Type B pancreatic cell (in vitro differentiated cells): ENCODE data around the gene C6orf136. TPM values are rescaled to one million over a fixed set of nuclear protein-coding genes. Genes with fewer than 3 reads are reported as not detected.
A peak's percentile ranks its signal among the peaks of the same experiment; 100 is the strongest.
"Not testable (repeated sequence)": the region's sequence is repeated elsewhere in the genome, so short reads cannot be mapped to it uniquely, and the experiment has no call there.

ENCODE experiments used
- DNase-seq: peaks from one replicate; pipeline ENCODE4 v3.0.0; 2021; ENCODE audit warnings: mixed read lengths; ENCODE audit not compliant: unreplicated experiment; ENCODE audit errors: extremely low spot score
- H3K27ac Mint-ChIP-seq: 2 replicates; pipeline ENCODE4 v1.8.0; 2021; ENCODE audit warnings: mild to moderate bottlenecking, mixed read lengths
- H3K27me3 Mint-ChIP-seq: 2 replicates; pipeline ENCODE4 v1.8.0; 2021; ENCODE audit warnings: mixed read lengths
- H3K36me3 Mint-ChIP-seq: 2 replicates; pipeline ENCODE4 v1.8.0; 2021; ENCODE audit warnings: mixed read lengths
- H3K4me1 Mint-ChIP-seq: one replicate; pipeline ENCODE4 v1.8.0; 2021; ENCODE audit warnings: mixed read lengths; ENCODE audit not compliant: unreplicated experiment
- H3K4me3 Mint-ChIP-seq: 2 replicates; pipeline ENCODE4 v1.8.0; 2021; ENCODE audit warnings: mild to moderate bottlenecking, mixed read lengths
- H3K9me3 Mint-ChIP-seq: 2 replicates; pipeline ENCODE4 v1.8.0; 2021; ENCODE audit warnings: mixed read lengths
- total RNA-seq: library from RNA; stranded (reverse); gene quantifications from 2 replicates; pipeline ENCODE4 v1.2.1, GENCODE V29; 2021; ENCODE audit warnings: low replicate concordance
- TF ChIP-seq, protein P1 (sequence below): fragments of 200-600 bp; sonication (generic); conservative IDR thresholded peaks from 2 replicates; pipeline ENCODE4 v1.5.0; 2021; ENCODE audit warnings: antibody characterized with exemption, mild to moderate bottlenecking

C6orf136 gene
- total RNA-seq, 1 donor from 2014 or later, result 16.0 TPM

DNA sequence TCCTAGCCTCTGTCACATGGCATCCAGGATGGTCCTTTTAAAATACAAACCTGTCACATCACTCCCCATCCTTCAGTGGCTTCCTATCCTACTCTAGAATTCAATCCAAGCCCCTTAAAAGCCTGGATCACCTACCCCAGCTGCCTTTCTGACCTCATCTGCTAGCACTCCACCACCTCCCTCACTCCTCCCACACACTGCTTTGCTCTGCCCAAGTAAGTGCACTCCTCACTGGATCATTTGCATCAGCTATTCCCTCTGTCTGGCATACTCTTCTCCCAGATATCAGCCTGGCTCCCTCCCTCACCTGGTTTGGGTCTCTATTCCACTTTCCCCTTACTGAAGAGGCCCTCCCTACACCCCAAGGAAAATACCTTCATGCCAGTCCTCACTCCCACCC is 10.5 kb downstream of the C6orf136 start:
- Mint-ChIP-seq H3K9me3 (no peaks in the 10 kb centered on the region), H3K4me3 (no peak overlapping the region), H3K27ac (no peak overlapping the region), H3K36me3 (peaks cover 20% of the 10 kb centered on the region), H3K27me3 (no peaks in the 10 kb centered on the region), H3K4me1 (no peaks in the 10 kb centered on the region)
- no peak for DNase-seq
- TF ChIP-seq, protein P1, sequence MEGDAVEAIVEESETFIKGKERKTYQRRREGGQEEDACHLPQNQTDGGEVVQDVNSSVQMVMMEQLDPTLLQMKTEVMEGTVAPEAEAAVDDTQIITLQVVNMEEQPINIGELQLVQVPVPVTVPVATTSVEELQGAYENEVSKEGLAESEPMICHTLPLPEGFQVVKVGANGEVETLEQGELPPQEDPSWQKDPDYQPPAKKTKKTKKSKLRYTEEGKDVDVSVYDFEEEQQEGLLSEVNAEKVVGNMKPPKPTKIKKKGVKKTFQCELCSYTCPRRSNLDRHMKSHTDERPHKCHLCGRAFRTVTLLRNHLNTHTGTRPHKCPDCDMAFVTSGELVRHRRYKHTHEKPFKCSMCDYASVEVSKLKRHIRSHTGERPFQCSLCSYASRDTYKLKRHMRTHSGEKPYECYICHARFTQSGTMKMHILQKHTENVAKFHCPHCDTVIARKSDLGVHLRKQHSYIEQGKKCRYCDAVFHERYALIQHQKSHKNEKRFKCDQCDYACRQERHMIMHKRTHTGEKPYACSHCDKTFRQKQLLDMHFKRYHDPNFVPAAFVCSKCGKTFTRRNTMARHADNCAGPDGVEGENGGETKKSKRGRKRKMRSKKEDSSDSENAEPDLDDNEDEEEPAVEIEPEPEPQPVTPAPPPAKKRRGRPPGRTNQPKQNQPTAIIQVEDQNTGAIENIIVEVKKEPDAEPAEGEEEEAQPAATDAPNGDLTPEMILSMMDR, result no peak

GRCh38 chr6:30657922-30658321 is 11.0 kb downstream of the C6orf136 start:
- not testable (repeated sequence) for H3K4me1 Mint-ChIP-seq, H3K27ac Mint-ChIP-seq, H3K4me3 Mint-ChIP-seq, H3K27me3 Mint-ChIP-seq, H3K9me3 Mint-ChIP-seq, DNase-seq
- H3K36me3 Mint-ChIP-seq, result peaks cover 22% of the 10 kb centered on the region

- no peaks in the 10 kb centered on the region for H3K4me1 Mint-ChIP-seq
- no peak for DNase-seq
- H3K36me3 Mint-ChIP-seq, result peaks cover 28% of the 10 kb centered on the region
- TF ChIP-seq, protein P1, result no peak
- no peaks in the 10 kb centered on the region for H3K27me3 Mint-ChIP-seq
- H3K9me3 Mint-ChIP-seq, result no peaks in the 10 kb centered on the region
- no peak overlapping the region for H3K4me3 Mint-ChIP-seq
- H3K27ac Mint-ChIP-seq, result no peak overlapping the region
Measured at GRCh38 chr6:30664994-30665767, 18.2 kb downstream of the C6orf136 start.

GRCh38 chr6:30666300-30666699 is 19.4 kb downstream of the C6orf136 start:
- not testable (repeated sequence) for H3K9me3 Mint-ChIP-seq, H3K4me3 Mint-ChIP-seq, H3K27ac Mint-ChIP-seq, H3K27me3 Mint-ChIP-seq, H3K4me1 Mint-ChIP-seq, DNase-seq
- H3K36me3 Mint-ChIP-seq, result peaks cover 28% of the 10 kb centered on the region

DNA sequence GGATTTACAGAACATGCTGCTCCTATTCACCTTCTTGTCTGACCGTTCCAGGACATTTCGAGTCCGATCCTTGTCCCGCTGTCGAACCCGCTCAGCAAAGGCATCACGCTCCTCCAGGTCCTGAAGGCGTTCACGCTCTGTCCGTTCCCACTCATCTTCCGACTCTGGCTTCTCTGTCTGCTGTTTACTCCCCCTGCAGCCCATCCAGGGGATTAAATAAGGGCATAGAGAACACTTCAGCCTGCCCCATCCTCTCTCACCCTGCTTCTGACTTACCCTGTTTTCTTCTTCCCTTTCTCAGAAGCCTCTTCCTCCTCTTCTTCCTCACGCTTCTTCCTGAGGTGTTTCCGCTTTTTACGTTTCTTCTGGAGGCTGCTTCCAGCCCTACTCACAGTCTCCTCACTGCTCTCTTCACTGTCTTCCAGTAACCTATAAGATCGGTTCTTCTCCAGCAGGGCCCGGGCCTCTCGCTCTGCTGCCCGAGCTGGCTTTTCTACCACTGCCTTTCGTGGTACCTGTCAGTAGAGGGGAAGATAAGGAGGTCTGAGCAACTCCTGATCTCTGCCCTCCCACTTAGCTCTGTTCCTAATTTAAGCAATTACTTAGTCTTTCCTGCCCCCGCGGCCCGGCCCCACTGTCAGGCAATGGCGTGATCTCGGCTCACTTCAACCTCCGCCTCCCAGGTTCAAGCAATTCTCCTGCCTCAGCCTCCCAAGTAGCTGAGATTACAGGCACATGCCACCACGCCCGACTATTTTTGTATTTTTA is 24.0 kb downstream of the C6orf136 start:
- Mint-ChIP-seq H3K36me3 (peaks cover 8% of the 10 kb centered on the region), H3K27me3 (no peaks in the 10 kb centered on the region), H3K9me3 (no peaks in the 10 kb centered on the region), H3K27ac (no peak overlapping the region), H3K4me1 (peaks cover 8% of the 10 kb centered on the region), H3K4me3 (peak overlapping the region; percentile 75)
- DNase-seq, result no peak
- TF ChIP-seq, protein P1, result peak; percentile 57

DNA sequence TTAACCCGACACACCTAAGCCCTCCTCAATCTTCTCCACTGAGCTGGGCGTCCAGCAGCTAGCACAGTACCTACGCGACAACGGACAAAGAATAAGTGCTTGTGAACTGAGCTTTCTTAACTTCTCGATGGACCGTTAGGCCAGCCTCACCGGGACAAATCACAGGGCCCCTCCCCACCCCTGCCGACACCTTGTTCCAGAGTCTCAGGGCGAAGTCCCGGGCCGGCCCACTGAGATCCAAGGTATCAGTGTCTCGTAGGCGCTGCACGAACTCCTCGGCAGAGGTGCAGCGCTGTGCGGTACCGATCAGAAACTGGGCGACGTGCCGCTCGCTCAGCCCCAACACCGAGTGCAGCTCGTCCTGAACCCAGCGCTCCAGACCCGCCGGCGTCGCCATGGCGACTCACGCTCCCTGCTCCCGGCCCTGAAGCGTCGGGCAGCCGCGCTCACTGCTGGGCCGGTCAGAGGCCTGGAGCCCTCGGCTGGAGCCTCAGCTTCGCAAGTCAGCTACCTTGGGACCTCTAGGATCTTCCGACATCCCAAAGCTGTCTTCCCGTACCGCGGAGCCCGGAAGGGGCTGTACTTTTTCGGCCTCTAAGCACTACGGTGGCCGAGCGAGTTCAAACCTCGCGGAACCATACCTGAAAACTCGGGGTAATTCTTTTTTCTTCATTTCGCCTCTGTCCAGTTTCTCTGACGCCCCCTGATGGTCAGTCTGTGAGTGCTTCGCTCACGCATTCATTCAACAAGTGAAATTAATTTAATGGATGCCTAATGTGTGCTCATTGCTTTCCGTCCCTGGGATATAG is 25.7 kb downstream of the C6orf136 start, which contains the start of gene DHX16:
TSS of gene DHX16 (minus strand) at position 562 of the 809 bp plus-strand sequence. CDS start at position 397, 165 bp downstream.
- peak; percentile 92 for DNase-seq
- Mint-ChIP-seq H3K36me3 (peaks cover 6% of the 10 kb centered on the region), H3K4me1 (peaks cover 8% of the 10 kb centered on the region), H3K4me3 (peak within 1 kb of the TSS; percentile 86), H3K27me3 (no peaks in the 10 kb centered on the region), H3K9me3 (no peaks in the 10 kb centered on the region), H3K27ac (peak within 1 kb of the TSS; percentile 84)
- TF ChIP-seq, protein P1, result peak; percentile 92
